HFF-Myc (cell line): ENCODE data around the gene TRAPPC12.

Experiments used
- DNase-seq: peaks from one replicate; pipeline ENCODE4 v3.0.0-alpha.2; 2011; ENCODE audit warnings: low read depth; ENCODE audit errors: extremely low read depth
- H3K4me3 ChIP-seq: replicated peaks from 2 replicates; pipeline ENCODE4 v1.5.1; 2011; ENCODE audit warnings: low read depth, mild to moderate bottlenecking, control low read depth, low read length
- CTCF ChIP-seq: IDR thresholded peaks from 2 replicates; pipeline ENCODE4 v1.5.1; 2012; ENCODE audit warnings: mild to moderate bottlenecking, low read depth, low read length, control low read depth; ENCODE audit errors: missing control alignments

Gene TRAPPC12

DNA sequence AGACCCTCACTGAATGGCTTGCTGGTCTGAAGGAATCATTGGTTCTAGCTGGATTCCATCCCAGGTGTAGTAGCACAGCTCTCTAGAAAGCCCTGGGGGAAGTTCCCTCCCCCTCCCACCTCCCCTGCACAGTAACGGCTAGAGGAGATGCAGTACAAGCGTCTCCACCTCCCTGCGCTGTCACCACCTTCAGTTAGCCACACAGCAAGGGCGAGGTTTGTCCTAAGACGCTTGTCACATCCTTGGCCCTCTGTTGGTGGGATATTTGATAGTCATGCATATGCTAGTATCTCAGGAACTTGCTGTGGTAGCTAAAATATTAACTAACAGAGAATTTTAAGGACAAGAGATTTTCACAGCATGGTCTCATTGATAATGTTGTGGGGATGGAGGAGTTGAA lies 19.4 kb downstream of the TRAPPC12 start:
- no peak for TF ChIP-seq CTCF
- no peak overlapping the region for H3K4me3 ChIP-seq
- DNase-seq = no peak

DNA sequence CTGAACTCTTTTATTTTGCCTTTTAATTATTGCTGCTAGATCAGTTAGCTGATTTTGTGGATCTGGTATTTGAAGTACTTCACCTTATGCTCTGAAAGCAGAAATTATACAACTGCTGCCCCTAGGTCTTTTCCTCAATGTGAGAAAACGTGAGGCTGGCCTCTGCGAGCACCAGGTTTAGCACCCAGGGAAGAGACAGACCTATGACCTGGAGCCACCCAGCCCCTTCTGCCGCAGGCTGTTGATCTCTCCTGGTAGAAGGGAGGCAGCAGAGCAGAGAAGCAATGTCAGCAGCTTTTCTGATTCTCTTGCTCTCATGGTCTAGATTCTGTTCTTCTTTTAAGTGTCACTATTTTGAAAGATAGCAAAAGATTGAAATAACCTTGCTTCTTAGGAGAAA lies 19.9 kb downstream of the TRAPPC12 start:
- TF ChIP-seq CTCF = no peak
- no peak overlapping the region for H3K4me3 ChIP-seq
- DNase-seq = no peak

DNA sequence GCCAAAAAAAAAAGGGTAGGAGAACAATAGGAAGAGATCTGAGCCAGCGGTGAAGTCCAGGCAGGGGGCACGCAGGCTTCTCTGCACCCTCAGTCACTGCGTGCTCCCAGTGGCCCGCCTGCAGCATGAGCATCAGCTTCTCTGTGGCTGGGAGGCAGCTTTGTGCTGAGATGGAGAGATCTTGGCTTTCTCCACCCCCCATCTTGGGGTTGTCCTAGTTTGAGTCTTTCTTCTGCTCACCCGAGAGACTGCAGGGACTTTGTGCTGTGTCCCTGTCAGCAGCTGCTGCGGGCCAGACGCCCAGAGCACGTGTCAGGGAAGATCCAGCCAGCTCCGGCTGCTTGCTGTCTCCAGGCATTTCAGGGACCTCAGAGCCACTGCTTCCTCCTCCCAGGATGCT lies 20.3 kb downstream of the TRAPPC12 start:
- no peak for DNase-seq
- no peak for TF ChIP-seq CTCF
- H3K4me3 ChIP-seq = no peak overlapping the region

GRCh38 chr2:3403587-3404334 lies 24.3 kb downstream of the TRAPPC12 start:
- no peak for TF ChIP-seq CTCF
- no peak overlapping the region for H3K4me3 ChIP-seq
- no peak for DNase-seq

DNA sequence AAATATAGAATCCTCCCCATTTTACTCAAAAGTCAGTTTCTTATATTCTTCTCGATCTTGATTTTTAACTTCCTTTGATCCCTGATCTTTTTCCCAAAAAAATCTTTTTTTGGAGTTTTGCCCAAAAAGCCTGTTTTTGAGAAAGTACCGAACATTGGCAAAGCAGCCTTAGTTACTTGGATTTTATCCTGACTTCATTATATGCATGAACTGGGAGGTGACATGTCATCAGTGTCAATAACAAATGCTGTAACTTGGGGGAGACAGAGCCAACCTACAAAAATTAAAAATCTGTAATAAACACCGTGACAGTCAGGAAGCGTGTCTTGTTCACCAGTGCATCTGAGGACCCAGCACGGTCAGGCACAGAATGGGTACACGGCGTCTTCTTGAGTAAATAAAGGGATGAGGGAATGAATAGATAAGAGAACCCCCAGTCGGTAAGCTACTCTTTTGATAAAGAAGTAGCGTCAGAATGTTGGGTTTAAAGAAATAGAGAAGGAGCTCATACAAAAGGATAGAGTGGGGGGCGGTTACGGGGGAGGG lies 24.9 kb downstream of the TRAPPC12 start:
- H3K4me3 ChIP-seq = no peak overlapping the region
- no peak for DNase-seq
- TF ChIP-seq CTCF = no peak

DNA sequence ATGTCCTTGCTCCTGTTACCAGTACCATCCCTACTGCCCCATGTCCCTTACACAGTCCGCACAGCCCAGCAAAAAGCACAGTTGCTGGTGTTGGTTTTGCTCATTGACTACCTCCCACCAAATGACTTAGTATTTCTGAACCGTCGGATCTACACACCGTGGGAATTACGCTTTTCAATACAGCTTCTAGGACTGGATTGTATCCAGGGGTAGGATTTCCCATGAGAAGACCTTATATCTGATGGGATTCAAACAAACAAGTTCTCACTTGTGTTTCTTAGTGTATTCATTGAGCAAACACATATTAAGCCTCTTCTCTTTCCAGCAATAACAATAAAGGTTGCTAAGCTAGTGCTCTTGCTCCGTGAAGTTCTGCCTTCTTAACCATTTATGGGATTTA lies 25.8 kb downstream of the TRAPPC12 start:
- no peak for TF ChIP-seq CTCF
- H3K4me3 ChIP-seq = no peak overlapping the region
- DNase-seq = no peak
